Measurements from ENCODE around the gene MPRIP.

Gene MPRIP

DNA sequence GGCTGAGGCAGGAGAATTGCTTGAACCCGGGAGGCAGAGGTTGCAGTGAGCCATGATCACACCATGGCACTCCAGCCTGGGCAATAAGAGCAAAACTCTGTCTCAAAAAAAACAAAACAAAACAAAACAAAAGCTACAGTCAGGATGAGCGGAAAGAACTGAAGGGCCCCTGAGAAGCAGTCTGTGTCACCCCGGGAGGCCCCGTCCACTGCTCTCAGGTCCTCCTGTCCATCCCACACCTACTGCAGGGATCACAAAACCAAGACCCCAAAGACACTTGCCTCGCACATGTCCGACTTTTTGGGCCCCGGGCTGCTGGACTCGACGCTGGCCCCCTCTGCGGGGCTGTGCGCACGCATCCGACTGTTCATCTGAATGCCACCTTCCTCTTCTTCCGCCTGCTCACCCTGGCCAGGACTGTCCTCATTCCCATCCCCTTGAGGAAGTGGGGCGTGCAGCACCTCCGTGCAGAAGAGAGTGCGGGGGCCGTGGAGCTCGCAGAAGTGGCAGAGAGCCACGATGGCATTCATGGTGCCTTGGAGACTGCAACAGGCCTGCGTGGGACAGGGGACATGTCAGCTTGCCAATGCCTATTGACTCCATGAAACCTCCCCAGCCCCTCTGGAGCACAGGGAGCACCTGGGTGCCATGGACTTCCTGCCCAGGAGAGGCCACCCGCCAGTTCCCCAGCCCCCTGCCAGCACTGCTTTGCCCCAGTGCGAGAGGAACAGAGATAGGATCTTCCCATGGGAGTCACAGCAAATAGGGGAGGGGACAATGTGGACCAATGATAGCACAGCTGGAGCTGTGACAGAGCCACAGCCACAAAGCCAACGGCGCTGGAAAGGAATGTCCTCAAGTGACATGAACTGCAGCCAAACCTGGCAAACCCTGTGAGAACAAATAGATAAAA lies 185.6 kb downstream of the MPRIP start:
- H3K27ac ChIP-seq: peak overlapping the region; percentile 78
- TF ChIP-seq CTCF (conservative IDR thresholded peaks at IDR 0.05) (no peak), ZFX (IDR thresholded peaks at IDR 0.05) (no peak)

GRCh38 chr17:17228521-17229279 lies 186.4 kb downstream of the MPRIP start:
- TF ChIP-seq CTCF (conservative IDR thresholded peaks at IDR 0.05): no peak
- no peak for TF ChIP-seq ZFX (IDR thresholded peaks at IDR 0.05)
- peak overlapping the region; percentile 78 for H3K27ac ChIP-seq

DNA sequence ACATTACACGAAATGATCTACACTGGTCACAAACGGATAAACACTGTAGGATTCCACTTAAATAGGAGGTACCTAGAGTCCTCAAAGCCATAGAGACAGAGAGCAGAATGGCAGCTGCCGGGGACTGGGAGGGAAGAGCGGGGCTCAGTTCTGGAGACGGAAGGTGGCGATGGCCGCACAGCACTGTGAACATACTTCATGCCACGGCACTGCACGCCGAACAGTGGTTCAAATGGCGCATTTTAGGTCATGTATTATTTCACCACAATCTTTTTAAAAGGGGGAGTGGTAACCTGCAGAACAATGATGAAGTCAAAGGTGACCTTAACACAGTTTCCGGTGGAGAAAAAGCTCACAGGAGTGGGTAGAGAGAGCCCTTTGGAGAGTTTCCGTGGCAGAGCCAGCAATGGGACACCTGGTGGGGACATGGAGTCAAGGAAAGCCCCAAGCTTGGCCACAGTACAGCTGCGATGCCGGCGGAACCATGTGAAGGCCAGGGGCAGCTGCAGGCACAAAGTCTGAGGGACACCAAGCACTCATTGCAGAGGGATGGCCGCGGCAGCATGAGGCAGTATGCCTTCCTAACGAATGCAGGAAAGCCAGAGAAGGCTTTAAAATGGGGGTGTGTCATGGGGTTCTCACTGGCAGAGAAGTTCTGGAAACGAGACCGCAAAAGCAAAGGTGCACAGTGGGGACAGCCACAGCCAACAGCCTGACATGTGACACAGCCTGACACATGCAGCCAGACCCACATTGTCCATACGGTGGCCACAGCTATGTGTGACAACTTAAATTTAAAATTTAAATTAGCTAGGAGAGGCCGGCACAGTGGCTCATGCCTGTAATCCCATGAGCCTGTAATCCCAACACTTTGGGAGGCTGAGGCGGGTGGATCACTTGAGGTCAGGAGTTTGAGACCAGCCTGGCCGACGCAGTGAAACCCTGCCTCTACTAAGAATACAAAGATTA lies 187.4 kb downstream of the MPRIP start:
- H3K27ac ChIP-seq: peak overlapping the region; percentile 78
- TF ChIP-seq CTCF (conservative IDR thresholded peaks at IDR 0.05) (no peak), ZFX (IDR thresholded peaks at IDR 0.05) (no peak)

DNA sequence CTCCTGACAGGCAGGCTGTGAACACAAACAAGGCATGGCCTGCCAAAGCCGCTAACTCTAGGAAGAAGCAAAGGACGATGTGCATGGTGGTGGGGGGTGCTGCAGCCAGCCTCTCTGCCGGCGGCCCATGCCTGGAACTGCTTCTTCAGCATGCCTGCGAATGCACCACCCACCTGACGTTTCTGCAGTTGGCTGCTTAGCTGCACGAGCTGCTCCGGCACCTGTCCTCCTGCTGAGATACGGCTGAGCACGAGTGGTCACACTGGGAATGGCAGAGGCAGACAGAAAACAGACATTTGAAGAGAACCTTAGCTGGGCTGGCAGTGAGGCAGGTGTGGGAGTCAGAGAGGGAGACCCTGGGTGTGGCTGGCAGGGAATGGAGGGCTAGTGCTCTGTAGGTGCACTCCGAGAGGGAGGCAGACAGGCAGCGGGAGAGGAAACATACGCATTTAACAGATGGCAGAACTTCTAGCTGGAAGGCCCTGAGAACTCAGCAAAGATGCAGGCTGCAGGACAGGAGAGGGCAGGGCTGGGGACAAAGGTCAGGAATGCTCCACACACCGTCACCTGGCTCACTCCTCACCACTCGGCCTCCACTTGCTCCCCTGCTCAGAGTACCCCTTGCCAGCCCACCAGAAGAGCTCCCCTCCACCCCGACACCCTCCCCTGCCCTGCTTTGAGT lies 189.5 kb downstream of the MPRIP start:
- no peak overlapping the region for H3K27ac ChIP-seq
- TF ChIP-seq ZFX (IDR thresholded peaks at IDR 0.05) (no peak), CTCF (conservative IDR thresholded peaks at IDR 0.05) (no peak)

DNA sequence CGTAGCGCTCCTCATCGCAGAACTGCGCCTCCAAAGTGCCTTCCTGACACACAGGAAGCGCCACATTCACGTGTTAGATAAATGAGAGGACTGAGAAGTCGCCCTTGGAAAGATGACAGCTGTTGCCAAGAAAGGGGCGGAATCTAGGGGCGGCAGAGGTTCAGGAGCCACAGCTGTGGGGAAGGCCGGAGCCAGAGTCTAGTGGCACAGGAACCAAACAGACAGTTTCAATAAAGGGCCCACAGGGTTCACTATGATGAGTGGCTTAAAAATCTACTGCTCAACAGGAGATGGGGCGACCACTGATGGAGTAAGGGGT lies 190.0 kb downstream of the MPRIP start:
- no peak overlapping the region for H3K27ac ChIP-seq
- TF ChIP-seq ZFX (IDR thresholded peaks at IDR 0.05): no peak

GRCh38 chr17:17235212-17236174 lies 193.2 kb downstream of the MPRIP start:
- TF ChIP-seq ZFX (IDR thresholded peaks at IDR 0.05): no peak
- no peak for TF ChIP-seq CTCF (conservative IDR thresholded peaks at IDR 0.05)
- peak overlapping the region; percentile 95 for H3K27ac ChIP-seq
